A673 (cell line): ENCODE data around the gene CERKL.

Experiments used
- CTCF ChIP-seq: fragments of 300-800, 200-600 bp; sonication (generic); conservative IDR thresholded peaks from 2 replicates; pipeline ENCODE4 v1.5.1; 2017; ENCODE audit warnings: low read depth, mild to moderate bottlenecking, antibody characterized with exemption, low read length, moderate library complexity, mixed read lengths
- EZH2 ChIP-seq: fragments of 200-600 bp; sonication (generic); IDR thresholded peaks from 2 replicates; pipeline ENCODE4 v1.6.1; 2017; ENCODE audit warnings: borderline replicate concordance, low read depth, mild to moderate bottlenecking, mixed read lengths, antibody characterized with exemption, low read length; ENCODE audit not compliant: poor library complexity, severe bottlenecking

GRCh38 chr2:181516992-181517391 is 139.9 kb downstream of the CERKL start:
- TF ChIP-seq CTCF, result no peak
- no peak for TF ChIP-seq EZH2
